ENCODE results near the gene TBC1D14.

The TBC1D14 gene

GRCh38 chr4:7031558-7032449 is 122.2 kb downstream of the TBC1D14 start:
- Histone ChIP-seq H3K4me3 (ENCODE audit: low read depth in 1 of 2, low read length in 2 of 2) (no peak overlapping the region), H3K4me1 (ENCODE audit: insufficient read depth, low read length) (no peaks in the 10 kb centered on the region), H3K27me3 (ENCODE audit: control insufficient read depth in 1 of 2, insufficient read depth in 2 of 2, low read length in 2 of 2) (no peaks in the 10 kb centered on the region), H3K27ac (ENCODE audit: low read depth, low read length) (no peak overlapping the region), H3K9me3 (ENCODE audit: low read length) (no peaks in the 10 kb centered on the region), H3K36me3 (ENCODE audit: insufficient read depth, low read length) (peaks cover 38% of the 10 kb centered on the region), H3K9ac (ENCODE audit: low read length) (no peak overlapping the region)

- H3K36me3 ChIP-seq (ENCODE audit: insufficient read depth, low read length) = peaks cover 32% of the 10 kb centered on the region
- H3K4me1 ChIP-seq (ENCODE audit: insufficient read depth, low read length) = no peaks in the 10 kb centered on the region
- H3K9ac ChIP-seq (ENCODE audit: low read length) = no peak overlapping the region
- H3K27ac ChIP-seq (ENCODE audit: low read depth, low read length) = no peak overlapping the region
- H3K27me3 ChIP-seq (ENCODE audit: control insufficient read depth in 1 of 2, insufficient read depth in 2 of 2, low read length in 2 of 2) = no peaks in the 10 kb centered on the region
- H3K9me3 ChIP-seq (ENCODE audit: low read length) = no peaks in the 10 kb centered on the region
- H3K4me3 ChIP-seq (ENCODE audit: low read depth in 1 of 2, low read length in 2 of 2) = no peak overlapping the region
Observed at GRCh38 chr4:7032596-7032995, 123.0 kb downstream of the TBC1D14 start.

- Histone ChIP-seq H3K27me3 (ENCODE audit: control insufficient read depth in 1 of 2, insufficient read depth in 2 of 2, low read length in 2 of 2) (no peaks in the 10 kb centered on the region), H3K4me3 (ENCODE audit: low read depth in 1 of 2, low read length in 2 of 2) (no peak overlapping the region), H3K9ac (ENCODE audit: low read length) (no peak overlapping the region), H3K4me1 (ENCODE audit: insufficient read depth, low read length) (no peaks in the 10 kb centered on the region), H3K36me3 (ENCODE audit: insufficient read depth, low read length) (peaks cover 26% of the 10 kb centered on the region), H3K9me3 (ENCODE audit: low read length) (no peaks in the 10 kb centered on the region), H3K27ac (ENCODE audit: low read depth, low read length) (no peak overlapping the region)
Observed at GRCh38 chr4:7034262-7035081, 124.8 kb downstream of the TBC1D14 start.

- no peaks in the 10 kb centered on the region for H3K27me3 ChIP-seq (ENCODE audit: control insufficient read depth in 1 of 2, insufficient read depth in 2 of 2, low read length in 2 of 2)
- no peak overlapping the region for H3K4me3 ChIP-seq (ENCODE audit: low read depth in 1 of 2, low read length in 2 of 2)
- H3K27ac ChIP-seq (ENCODE audit: low read depth, low read length) = no peak overlapping the region
- peaks cover under 1% of the 10 kb centered on the region for H3K36me3 ChIP-seq (ENCODE audit: insufficient read depth, low read length)
- peaks cover 9% of the 10 kb centered on the region for H3K4me1 ChIP-seq (ENCODE audit: insufficient read depth, low read length)
- H3K9ac ChIP-seq (ENCODE audit: low read length) = no peak overlapping the region
- H3K9me3 ChIP-seq (ENCODE audit: low read length) = no peaks in the 10 kb centered on the region
Observed at GRCh38 chr4:7037425-7037824, 127.8 kb downstream of the TBC1D14 start.

GRCh38 chr4:7040765-7041164 is 131.1 kb downstream of the TBC1D14 start:
- H3K4me1 ChIP-seq (ENCODE audit: insufficient read depth, low read length) = peaks cover 24% of the 10 kb centered on the region
- no peaks in the 10 kb centered on the region for H3K27me3 ChIP-seq (ENCODE audit: control insufficient read depth in 1 of 2, insufficient read depth in 2 of 2, low read length in 2 of 2)
- H3K9me3 ChIP-seq (ENCODE audit: low read length) = no peaks in the 10 kb centered on the region
- no peak overlapping the region for H3K4me3 ChIP-seq (ENCODE audit: low read depth in 1 of 2, low read length in 2 of 2)
- H3K36me3 ChIP-seq (ENCODE audit: insufficient read depth, low read length) = peaks cover 5% of the 10 kb centered on the region
- H3K27ac ChIP-seq (ENCODE audit: low read depth, low read length) = no peak overlapping the region
- no peak overlapping the region for H3K9ac ChIP-seq (ENCODE audit: low read length)

- Histone ChIP-seq H3K27me3 (ENCODE audit: control insufficient read depth in 1 of 2, insufficient read depth in 2 of 2, low read length in 2 of 2) (no peaks in the 10 kb centered on the region), H3K27ac (ENCODE audit: low read depth, low read length) (no peak overlapping the region), H3K4me1 (ENCODE audit: insufficient read depth, low read length) (peaks cover 29% of the 10 kb centered on the region), H3K9ac (ENCODE audit: low read length) (no peak overlapping the region), H3K36me3 (ENCODE audit: insufficient read depth, low read length) (peaks cover 6% of the 10 kb centered on the region), H3K4me3 (ENCODE audit: low read depth in 1 of 2, low read length in 2 of 2) (peak overlapping the region in 1 of 2 donors; percentile 64), H3K9me3 (ENCODE audit: low read length) (no peaks in the 10 kb centered on the region)
Observed at GRCh38 chr4:7041246-7041645, 131.6 kb downstream of the TBC1D14 start.

GRCh38 chr4:7041801-7042502 is 132.3 kb downstream of the TBC1D14 start:
- Histone ChIP-seq H3K27me3 (ENCODE audit: control insufficient read depth in 1 of 2, insufficient read depth in 2 of 2, low read length in 2 of 2) (no peaks in the 10 kb centered on the region), H3K4me3 (ENCODE audit: low read depth in 1 of 2, low read length in 2 of 2) (peak overlapping the region; percentile 64 to 98), H3K36me3 (ENCODE audit: insufficient read depth, low read length) (peaks cover 6% of the 10 kb centered on the region), H3K27ac (ENCODE audit: low read depth, low read length) (peak overlapping the region; percentile 90), H3K9me3 (ENCODE audit: low read length) (no peaks in the 10 kb centered on the region), H3K4me1 (ENCODE audit: insufficient read depth, low read length) (peaks cover 36% of the 10 kb centered on the region), H3K9ac (ENCODE audit: low read length) (no peak overlapping the region)

- H3K27ac ChIP-seq (ENCODE audit: low read depth, low read length) = peak overlapping the region; percentile 90
- peaks cover 6% of the 10 kb centered on the region for H3K36me3 ChIP-seq (ENCODE audit: insufficient read depth, low read length)
- peaks cover 43% of the 10 kb centered on the region for H3K4me1 ChIP-seq (ENCODE audit: insufficient read depth, low read length)
- peak overlapping the region; percentile 64 to 98 for H3K4me3 ChIP-seq (ENCODE audit: low read depth in 1 of 2, low read length in 2 of 2)
- no peaks in the 10 kb centered on the region for H3K9me3 ChIP-seq (ENCODE audit: low read length)
- H3K9ac ChIP-seq (ENCODE audit: low read length) = no peak overlapping the region
- no peaks in the 10 kb centered on the region for H3K27me3 ChIP-seq (ENCODE audit: control insufficient read depth in 1 of 2, insufficient read depth in 2 of 2, low read length in 2 of 2)
Observed at GRCh38 chr4:7042503-7043283, 133.1 kb downstream of the TBC1D14 start.

- Histone ChIP-seq H3K9ac (ENCODE audit: low read length) (peak within 1 kb of the TSS; percentile 86), H3K4me1 (ENCODE audit: insufficient read depth, low read length) (peaks cover 45% of the 10 kb centered on the region), H3K4me3 (ENCODE audit: low read depth in 1 of 2, low read length in 2 of 2) (peak within 1 kb of the TSS; percentile 91 to 98), H3K36me3 (ENCODE audit: insufficient read depth, low read length) (peaks cover 6% of the 10 kb centered on the region), H3K9me3 (ENCODE audit: low read length) (no peaks in the 10 kb centered on the region), H3K27me3 (ENCODE audit: control insufficient read depth in 1 of 2, insufficient read depth in 2 of 2, low read length in 2 of 2) (no peaks in the 10 kb centered on the region), H3K27ac (ENCODE audit: low read depth, low read length) (peak within 1 kb of the TSS; percentile 90)
Observed at GRCh38 chr4:7043284-7044136, 133.9 kb downstream of the TBC1D14 start, which contains the start of gene TADA2B. Gene TADA2B, plus strand, starts transcription at chr4:7043372. Its CDS starts 208 bp downstream, at chr4:7043580.
